Measurements from ENCODE around the gene OLFM3.

The OLFM3 gene

GRCh38 chr1:101781201-101781831 is 215.4 kb downstream of the OLFM3 start:
- TF ChIP-seq CTCF (IDR thresholded peaks at IDR 0.05; ENCODE audit: extremely low read depth, insufficient read depth, missing control alignments), result no peak
- in situ Hi-C loops (cut with MboI; ENCODE audit: low pct_unique_long_range_greater_than_20kb, low sequenced_read_pairs, unreplicated experiment), result no loop called here
- no peak for DNase-seq (ENCODE audit: low spot score)

GRCh38 chr1:101769520-101769919 is 227.2 kb downstream of the OLFM3 start:
- peak; percentile 3 for DNase-seq (ENCODE audit: low spot score)
- in situ Hi-C loops (cut with MboI; ENCODE audit: low pct_unique_long_range_greater_than_20kb, low sequenced_read_pairs, unreplicated experiment), result no loop called here

GRCh38 chr1:101757985-101758384 is 238.7 kb downstream of the OLFM3 start:
- no peak for DNase-seq (ENCODE audit: low spot score)
- no peak for TF ChIP-seq CTCF (IDR thresholded peaks at IDR 0.05; ENCODE audit: extremely low read depth, insufficient read depth, missing control alignments)

More at GRCh38 chr1:101769520-101769919, 227.2 kb downstream of the OLFM3 start:
- peak; percentile 49 for TF ChIP-seq CTCF (IDR thresholded peaks at IDR 0.05; ENCODE audit: extremely low read depth, insufficient read depth, missing control alignments)

GRCh38 chr1:101756411-101756810 is 240.3 kb downstream of the OLFM3 start:
- in situ Hi-C loops (cut with MboI; ENCODE audit: low pct_unique_long_range_greater_than_20kb, low sequenced_read_pairs, unreplicated experiment), result no loop called here
- no peak for DNase-seq (ENCODE audit: low spot score)

More at GRCh38 chr1:101757985-101758384, 238.7 kb downstream of the OLFM3 start:
- in situ Hi-C loops (cut with MboI; ENCODE audit: low pct_unique_long_range_greater_than_20kb, low sequenced_read_pairs, unreplicated experiment), result no loop called here

More at GRCh38 chr1:101756411-101756810, 240.3 kb downstream of the OLFM3 start:
- TF ChIP-seq CTCF (IDR thresholded peaks at IDR 0.05; ENCODE audit: extremely low read depth, insufficient read depth, missing control alignments), result no peak
